Mesendoderm (in vitro differentiated cells): Measurements from ENCODE around the gene DAW1.
"Not testable (repeated sequence)": the region's sequence is repeated elsewhere in the genome, so short reads cannot be mapped to it uniquely, and the experiment has no call there.

Experiments
- DNase-seq: peaks from one replicate; pipeline ENCODE4 v3.0.0; 2013
- H2AK5ac ChIP-seq: 2 replicates; pipeline ENCODE4 v1.6.1; 2013; ENCODE audit warnings: low read length, inconsistent platforms
- H2BK120ac ChIP-seq: 2 replicates; pipeline ENCODE4 v1.6.1; 2013; ENCODE audit warnings: low read depth, mild to moderate bottlenecking, low read length, moderate library complexity, mixed read lengths
- H2BK15ac ChIP-seq: replicated peaks from 2 replicates; pipeline ENCODE4 v1.6.1; 2013; ENCODE audit warnings: low read depth, mild to moderate bottlenecking, moderate library complexity
- H2BK5ac ChIP-seq: 2 replicates; pipeline ENCODE4 v1.6.1; 2013; ENCODE audit warnings: low read length, inconsistent platforms
- H3K18ac ChIP-seq: 2 replicates; pipeline ENCODE4 v1.6.1; 2013; ENCODE audit warnings: mild to moderate bottlenecking, low read length, mixed read lengths
- H3K23ac ChIP-seq: one replicate; pipeline ENCODE4 v1.6.1; 2013; ENCODE audit warnings: low read length
- H3K27ac ChIP-seq: 2 replicates; pipeline ENCODE4 v1.5.1; 2013; ENCODE audit warnings: low read depth, mild to moderate bottlenecking, inconsistent platforms, low read length, moderate library complexity
- H3K27me3 ChIP-seq: 2 replicates; pipeline ENCODE4 v1.6.1; 2013; ENCODE audit warnings: low read length, control low read depth, mild to moderate bottlenecking, inconsistent platforms; ENCODE audit not compliant: insufficient read depth, poor library complexity
- H3K36me3 ChIP-seq: 2 replicates; pipeline ENCODE4 v1.6.1; 2013; ENCODE audit warnings: low read length, inconsistent platforms; ENCODE audit not compliant: control insufficient read depth, insufficient read depth
- H3K4ac ChIP-seq: one replicate; pipeline ENCODE4 v1.6.1; 2013; ENCODE audit warnings: low read depth, mild to moderate bottlenecking, low read length, moderate library complexity
- H3K4me1 ChIP-seq: 2 replicates; pipeline ENCODE4 v1.6.1; 2013; ENCODE audit warnings: low read depth, low read length, inconsistent platforms; ENCODE audit not compliant: control insufficient read depth
- H3K4me2 ChIP-seq: 2 replicates; pipeline ENCODE4 v1.6.1; 2013; ENCODE audit warnings: low read length
- H3K4me3 ChIP-seq: 2 replicates; pipeline ENCODE4 v1.5.1; 2013; ENCODE audit warnings: mild to moderate bottlenecking, low read length
- H3K56ac ChIP-seq: one replicate; pipeline ENCODE4 v1.6.1; 2013; ENCODE audit warnings: low read length
- H3K79me1 ChIP-seq: 2 replicates; pipeline ENCODE4 v1.6.1; 2013; ENCODE audit warnings: low read length, inconsistent platforms
- H3K79me2 ChIP-seq: 2 replicates; pipeline ENCODE4 v1.6.1; 2013; ENCODE audit warnings: mild to moderate bottlenecking, low read length; ENCODE audit not compliant: control insufficient read depth, insufficient read depth
- H3K9ac ChIP-seq: 2 replicates; pipeline ENCODE4 v1.6.1; 2013; ENCODE audit warnings: low read length, inconsistent platforms
- H4K5ac ChIP-seq: one replicate; pipeline ENCODE4 v1.6.1; 2013; ENCODE audit warnings: low read length
- H4K8ac ChIP-seq: one replicate; pipeline ENCODE4 v1.6.1; 2013; ENCODE audit warnings: low read depth, mild to moderate bottlenecking, control low read depth, low read length, moderate library complexity
- WGBS: extraction: QIAGEN DNeasy Blood & Tissue Kit; methylation state at CpG from one replicate; pipeline ENCODE4 v1.1.7; 2013; ENCODE audit warnings: low lambda C conversion rate, missing lambda C conversion rate; ENCODE audit not compliant: insufficient coverage; ENCODE audit errors: extremely low coverage; 5-methylcytosine and 5-hydroxymethylcytosine counted together

The DAW1 gene

GRCh38 chr2:227932403-227932802 is 61.0 kb downstream of the DAW1 start:
- H3K79me2 ChIP-seq = no peaks in the 10 kb centered on the region
- no CpG with 5 or more reads among the region's 2 CpGs for WGBS
- H4K5ac ChIP-seq = no peak overlapping the region
- no peak overlapping the region for H3K23ac ChIP-seq
- no peak overlapping the region for H3K4me3 ChIP-seq
- no peak overlapping the region for H2BK15ac ChIP-seq
- no peaks in the 10 kb centered on the region for H3K4me1 ChIP-seq
- no peak overlapping the region for H2AK5ac ChIP-seq
- H3K9ac ChIP-seq = no peak overlapping the region
- H3K18ac ChIP-seq = no peak overlapping the region
- no peak overlapping the region for H3K56ac ChIP-seq
- H2BK120ac ChIP-seq = no peak overlapping the region
- H3K4me2 ChIP-seq = no peak overlapping the region
- no peaks in the 10 kb centered on the region for H3K79me1 ChIP-seq
- H2BK5ac ChIP-seq = no peak overlapping the region
- H3K27me3 ChIP-seq = no peaks in the 10 kb centered on the region
- H3K36me3 ChIP-seq = no peaks in the 10 kb centered on the region
- DNase-seq = no peak
- no peak overlapping the region for H3K4ac ChIP-seq
- H4K8ac ChIP-seq = no peak overlapping the region
- no peak overlapping the region for H3K27ac ChIP-seq

- peak; percentile 3 for DNase-seq
Observed at GRCh38 chr2:227933884-227934283, 62.5 kb downstream of the DAW1 start.

GRCh38 chr2:227936249-227936648 is 64.8 kb downstream of the DAW1 start:
- H3K79me1 ChIP-seq, H3K4me3 ChIP-seq: not testable (repeated sequence)
- WGBS = no CpG with 5 or more reads among the region's 7 CpGs

More at GRCh38 chr2:227933884-227934283, 62.5 kb downstream of the DAW1 start:
- H3K27me3 ChIP-seq = no peaks in the 10 kb centered on the region
- H4K8ac ChIP-seq = no peak overlapping the region
- no peaks in the 10 kb centered on the region for H3K79me1 ChIP-seq
- no peak overlapping the region for H4K5ac ChIP-seq
- no peak overlapping the region for H3K4me3 ChIP-seq
- H3K23ac ChIP-seq = no peak overlapping the region
- H2BK15ac ChIP-seq = no peak overlapping the region
- no peaks in the 10 kb centered on the region for H3K36me3 ChIP-seq
- WGBS = no CpG with 5 or more reads among the region's 1 CpG
- H3K4ac ChIP-seq = no peak overlapping the region
- no peak overlapping the region for H3K56ac ChIP-seq
- H3K79me2 ChIP-seq = no peaks in the 10 kb centered on the region
- H3K4me2 ChIP-seq = no peak overlapping the region
- H2BK120ac ChIP-seq = no peak overlapping the region
- no peaks in the 10 kb centered on the region for H3K4me1 ChIP-seq
- H3K9ac ChIP-seq = no peak overlapping the region
- no peak overlapping the region for H3K27ac ChIP-seq
- no peak overlapping the region for H2BK5ac ChIP-seq
- no peak overlapping the region for H3K18ac ChIP-seq
- no peak overlapping the region for H2AK5ac ChIP-seq

GRCh38 chr2:227939271-227940027 is 68.0 kb downstream of the DAW1 start:
- Histone ChIP-seq H4K5ac (no peak overlapping the region), H3K27me3 (no peaks in the 10 kb centered on the region), H3K36me3 (no peaks in the 10 kb centered on the region), H3K18ac (no peak overlapping the region), H2BK120ac (no peak overlapping the region), H3K4ac (no peak overlapping the region), H3K4me2 (no peak overlapping the region), H3K79me2 (no peaks in the 10 kb centered on the region), H2AK5ac (no peak overlapping the region), H3K4me3 (no peak overlapping the region), H2BK5ac (no peak overlapping the region), H4K8ac (no peak overlapping the region), H3K27ac (no peak overlapping the region), H2BK15ac (no peak overlapping the region), H3K4me1 (no peaks in the 10 kb centered on the region), H3K79me1 (no peaks in the 10 kb centered on the region), H3K9ac (no peak overlapping the region), H3K23ac (no peak overlapping the region), H3K56ac (no peak overlapping the region)
- no CpG with 5 or more reads among the region's 11 CpGs for WGBS
- DNase-seq = peak; percentile 71

More at GRCh38 chr2:227936249-227936648, 64.8 kb downstream of the DAW1 start:
- H4K8ac ChIP-seq, H4K5ac ChIP-seq, H2AK5ac ChIP-seq, H3K36me3 ChIP-seq, H3K18ac ChIP-seq, H3K27ac ChIP-seq, DNase-seq, H3K56ac ChIP-seq, H3K79me2 ChIP-seq, H3K4me1 ChIP-seq, H3K27me3 ChIP-seq, H2BK120ac ChIP-seq, H3K9ac ChIP-seq, H3K4ac ChIP-seq, H3K4me2 ChIP-seq, H2BK15ac ChIP-seq, H3K23ac ChIP-seq, H2BK5ac ChIP-seq: not testable (repeated sequence)

GRCh38 chr2:227942021-227942420 is 70.6 kb downstream of the DAW1 start:
- Histone ChIP-seq H2AK5ac (no peak overlapping the region), H3K18ac (no peak overlapping the region), H2BK15ac (no peak overlapping the region), H3K4me2 (no peak overlapping the region), H3K36me3 (no peaks in the 10 kb centered on the region), H3K27me3 (no peaks in the 10 kb centered on the region), H3K4ac (no peak overlapping the region), H3K27ac (no peak overlapping the region), H3K56ac (no peak overlapping the region), H3K4me3 (no peak overlapping the region), H3K9ac (no peak overlapping the region), H2BK120ac (no peak overlapping the region), H3K4me1 (no peaks in the 10 kb centered on the region), H4K5ac (no peak overlapping the region), H2BK5ac (no peak overlapping the region), H3K79me1 (no peaks in the 10 kb centered on the region), H3K79me2 (no peaks in the 10 kb centered on the region), H3K23ac (no peak overlapping the region), H4K8ac (no peak overlapping the region)
- DNase-seq = no peak
- no CpG with 5 or more reads among the region's 2 CpGs for WGBS

GRCh38 chr2:227942965-227943364 is 71.5 kb downstream of the DAW1 start:
- no peaks in the 10 kb centered on the region for H3K36me3 ChIP-seq
- H2AK5ac ChIP-seq = no peak overlapping the region
- no peak overlapping the region for H4K5ac ChIP-seq
- no peak overlapping the region for H3K4me3 ChIP-seq
- no peaks in the 10 kb centered on the region for H3K79me2 ChIP-seq
- H3K56ac ChIP-seq = no peak overlapping the region
- no CpG with 5 or more reads among the region's 2 CpGs for WGBS
- H2BK120ac ChIP-seq = no peak overlapping the region
- no peak overlapping the region for H4K8ac ChIP-seq
- no peak overlapping the region for H2BK5ac ChIP-seq
- H3K9ac ChIP-seq = no peak overlapping the region
- H3K18ac ChIP-seq = no peak overlapping the region
- H3K23ac ChIP-seq = no peak overlapping the region
- H3K79me1 ChIP-seq = no peaks in the 10 kb centered on the region
- H2BK15ac ChIP-seq = no peak overlapping the region
- no peak for DNase-seq
- H3K27me3 ChIP-seq = no peaks in the 10 kb centered on the region
- no peak overlapping the region for H3K27ac ChIP-seq
- H3K4me1 ChIP-seq = no peaks in the 10 kb centered on the region
- no peak overlapping the region for H3K4ac ChIP-seq
- H3K4me2 ChIP-seq = no peak overlapping the region
